WTC11 (cell line): ENCODE measurements around the gene MYBPC2. TPM values are rescaled to one million over a fixed set of nuclear protein-coding genes. Genes with fewer than 3 reads are reported as not detected.
A peak's percentile ranks its signal among the peaks of the same experiment; 100 is the strongest.

Experiments
- ATAC-seq: fragments of 200-7000 bp; cut with Tn5 transposase; 2 replicates; pipeline ENCODE4 v1.10.0; 2021; ENCODE audit warnings: mild to moderate bottlenecking, moderate library complexity
- CTCF ChIA-PET: fragments of 300-600 bp; sonication (Branson Sonifier 250); formaldehyde crosslinking; loops from one replicate; lab custom pipeline; 2021; ENCODE audit warnings: antibody characterized with exemption; lab: Charles Lee
- POLR2A ChIA-PET: fragments of 350-600 bp; sonication (Branson Sonifier 250); formaldehyde crosslinking; loops from one replicate; lab custom pipeline; 2021; ENCODE audit warnings: antibody characterized with exemption; lab: Charles Lee
- DNase-seq: peaks from one replicate; pipeline ENCODE4 v3.0.0; 2021; ENCODE audit warnings: low spot score
- H3K27ac Mint-ChIP-seq: 2 replicates; pipeline ENCODE4 v1.8.0; 2021; ENCODE audit warnings: mixed read lengths
- H3K27me3 Mint-ChIP-seq: 2 replicates; pipeline ENCODE4 v1.8.0; 2021; ENCODE audit warnings: low read depth, mild to moderate bottlenecking, moderate library complexity, mixed read lengths
- H3K36me3 Mint-ChIP-seq: 2 replicates; pipeline ENCODE4 v1.8.0; 2021; ENCODE audit warnings: mixed read lengths
- H3K4me1 Mint-ChIP-seq: 2 replicates; pipeline ENCODE4 v1.8.0; 2022; ENCODE audit warnings: mixed read lengths
- H3K4me3 Mint-ChIP-seq: 2 replicates; pipeline ENCODE4 v1.8.0; 2021; ENCODE audit warnings: mild to moderate bottlenecking, moderate library complexity, mixed read lengths
- H3K9me3 Mint-ChIP-seq: 2 replicates; pipeline ENCODE4 v1.8.0; 2021; ENCODE audit warnings: mixed read lengths
- AR ChIP-seq: fragments of 250-450 bp; sonication (Bioruptor Pico); IDR thresholded peaks from 2 replicates; pipeline ENCODE4 v1.9.0; 2021; ENCODE audit warnings: mild to moderate bottlenecking
- CREB1 ChIP-seq: sonication (generic); formaldehyde crosslinking; IDR thresholded peaks from 2 replicates; pipeline ENCODE4 v1.8.0; 2023; ENCODE audit warnings: mild to moderate bottlenecking, missing genetic modification reagents
- E2F4 ChIP-seq: sonication (generic); formaldehyde crosslinking; IDR thresholded peaks from 2 replicates; pipeline ENCODE4 v1.8.1; 2022; ENCODE audit warnings: low read depth, mild to moderate bottlenecking, moderate library complexity, missing genetic modification reagents, borderline replicate concordance
- ESRRA ChIP-seq: sonication (generic); formaldehyde crosslinking; IDR thresholded peaks from 2 replicates; pipeline ENCODE4 v1.8.1; 2022; ENCODE audit warnings: mild to moderate bottlenecking, missing genetic modification reagents, borderline replicate concordance
- FOXJ3 ChIP-seq: sonication (generic); formaldehyde crosslinking; IDR thresholded peaks from 2 replicates; pipeline ENCODE4 v1.9.0; 2021; ENCODE audit warnings: missing genetic modification reagents, mild to moderate bottlenecking, borderline replicate concordance
- FOXK1 ChIP-seq: sonication (generic); formaldehyde crosslinking; IDR thresholded peaks from 2 replicates; pipeline ENCODE4 v1.8.0; 2022; ENCODE audit warnings: mild to moderate bottlenecking, moderate library complexity, missing genetic modification reagents
- HMGA2 ChIP-seq: fragments of 250-450 bp; sonication (Bioruptor Pico); IDR thresholded peaks from 2 replicates; pipeline ENCODE4 v1.4.0; 2021; ENCODE audit warnings: mild to moderate bottlenecking, moderate library complexity
- MLX ChIP-seq: sonication (generic); formaldehyde crosslinking; IDR thresholded peaks from 2 replicates; pipeline ENCODE4 v1.8.1; 2023; ENCODE audit warnings: mild to moderate bottlenecking, missing genetic modification reagents, moderate library complexity
- NFATC4 ChIP-seq: fragments of 250-450 bp; sonication (Bioruptor Pico); IDR thresholded peaks from 2 replicates; pipeline ENCODE4 v1.9.0; 2021; ENCODE audit warnings: mild to moderate bottlenecking
- NR2C2 ChIP-seq: sonication (generic); formaldehyde crosslinking; IDR thresholded peaks from 2 replicates; pipeline ENCODE4 v1.8.0; 2022; ENCODE audit warnings: mild to moderate bottlenecking, missing genetic modification reagents
- PRDM15 ChIP-seq: sonication (generic); formaldehyde crosslinking; IDR thresholded peaks from 2 replicates; pipeline ENCODE4 v1.8.0; 2022; ENCODE audit warnings: missing genetic modification reagents
- RORB ChIP-seq: fragments of 250-450 bp; sonication (Bioruptor Pico); IDR thresholded peaks from 2 replicates; pipeline ENCODE4 v1.9.0; 2021; ENCODE audit warnings: mild to moderate bottlenecking
- SP1 ChIP-seq: sonication (generic); formaldehyde crosslinking; conservative IDR thresholded peaks from 2 replicates; pipeline ENCODE4 v1.8.1; 2022; ENCODE audit warnings: missing genetic modification reagents
- TCF7 ChIP-seq: sonication (generic); formaldehyde crosslinking; IDR thresholded peaks from 2 replicates; pipeline ENCODE4 v1.8.0; 2022; ENCODE audit warnings: mild to moderate bottlenecking, low read depth, missing genetic modification reagents, moderate library complexity
- TEAD1 ChIP-seq: sonication (generic); formaldehyde crosslinking; IDR thresholded peaks from 2 replicates; pipeline ENCODE4 v1.8.0; 2022; ENCODE audit warnings: mild to moderate bottlenecking, missing genetic modification reagents
- TEAD4 ChIP-seq: sonication (generic); formaldehyde crosslinking; IDR thresholded peaks from 2 replicates; pipeline ENCODE4 v1.8.0; 2022; ENCODE audit warnings: mild to moderate bottlenecking, missing genetic modification reagents
- ZMAT4 ChIP-seq: fragments of 250-450 bp; sonication (Bioruptor Pico); IDR thresholded peaks from 2 replicates; pipeline ENCODE4 v1.9.0; 2021; ENCODE audit warnings: mild to moderate bottlenecking
- ZNF263 ChIP-seq: sonication (generic); formaldehyde crosslinking; IDR thresholded peaks from 2 replicates; pipeline ENCODE4 v1.8.1; 2022; ENCODE audit warnings: low read depth, mild to moderate bottlenecking, moderate library complexity, missing genetic modification reagents
- ZNF396 ChIP-seq: fragments of 250-450 bp; sonication (Bioruptor Pico); IDR thresholded peaks from 2 replicates; pipeline ENCODE4 v1.8.0; 2021; ENCODE audit warnings: mild to moderate bottlenecking, moderate library complexity, borderline replicate concordance
- ZSCAN18 ChIP-seq: fragments of 250-450 bp; sonication (Bioruptor Pico); IDR thresholded peaks from 2 replicates; pipeline ENCODE4 v2.1.2; 2022; ENCODE audit warnings: mild to moderate bottlenecking, moderate library complexity
- total RNA-seq: library from RNA; stranded (reverse); gene quantifications from 3 replicates; pipeline ENCODE4 v1.2.3, GENCODE V29; 2021

MYBPC2 gene
- total RNA-seq, 1 experiment from 2014 or later = 2.6 TPM

- no peak overlapping the region for H3K27ac Mint-ChIP-seq
- TF ChIP-seq RORB (CRISPR knock-in tag) = no peak
- no peak for TF ChIP-seq FOXJ3 (CRISPR knock-in tag)
- no peak for TF ChIP-seq ESRRA
- no peak for TF ChIP-seq ZNF396 (CRISPR knock-in tag)
- TF ChIP-seq CREB1 (CRISPR knock-in tag) = no peak
- no peak for TF ChIP-seq PRDM15 (CRISPR knock-in tag)
- POLR2A ChIA-PET = no interaction called here
- peaks cover 28% of the 10 kb centered on the region for H3K36me3 Mint-ChIP-seq
- DNase-seq (no peak), ATAC-seq (no peak)
- no peaks in the 10 kb centered on the region for H3K27me3 Mint-ChIP-seq
- CTCF ChIA-PET = interaction anchor here (0.6 to 1.2 kb wide), 2 partner anchors 16 to 138 kb away, joined by 3 to 7 read pairs; no protein-coding TSS in a partner anchor
- no peak overlapping the region for H3K4me3 Mint-ChIP-seq
- no peaks in the 10 kb centered on the region for H3K9me3 Mint-ChIP-seq
- H3K4me1 Mint-ChIP-seq = no peaks in the 10 kb centered on the region
These were observed 33.3 kb upstream of the MYBPC2 start for GRCh38 chr19:50399368-50399745.

GRCh38 chr19:50401605-50402450, 30.9 kb upstream of the MYBPC2 start:
- DNase-seq (no peak), ATAC-seq (no peak)
- H3K36me3 Mint-ChIP-seq = peaks cover 35% of the 10 kb centered on the region
- H3K4me3 Mint-ChIP-seq = no peak overlapping the region
- TF ChIP-seq TEAD1 (CRISPR knock-in tag) = no peak
- peak; percentile 65; the same call in 1 of the 2 replicates for TF ChIP-seq ZNF263 (CRISPR knock-in tag)
- no peaks in the 10 kb centered on the region for H3K27me3 Mint-ChIP-seq
- no peak overlapping the region for H3K27ac Mint-ChIP-seq
- no peaks in the 10 kb centered on the region for H3K9me3 Mint-ChIP-seq
- ChIA-PET CTCF (interaction anchor here (0.6 to 2.2 kb wide), 3 partner anchors 14 to 154 kb away, joined by 3 to 7 read pairs (median 5); no protein-coding TSS in a partner anchor), POLR2A (no interaction called here)
- no peaks in the 10 kb centered on the region for H3K4me1 Mint-ChIP-seq

- no peaks in the 10 kb centered on the region for H3K4me1 Mint-ChIP-seq
- no peak overlapping the region for H3K27ac Mint-ChIP-seq
- ATAC-seq (no peak), DNase-seq (no peak)
- peaks cover 37% of the 10 kb centered on the region for H3K36me3 Mint-ChIP-seq
- CTCF ChIA-PET = interaction anchor here (0.6 to 2.2 kb wide), 3 partner anchors 13 to 153 kb away, joined by 3 to 7 read pairs (median 5); no protein-coding TSS in a partner anchor
- no peak overlapping the region for H3K4me3 Mint-ChIP-seq
- POLR2A ChIA-PET = interaction anchor here (0.6 kb wide), 1 partner anchor 98 kb away, joined by 3 read pairs; no protein-coding TSS in a partner anchor
- no peaks in the 10 kb centered on the region for H3K9me3 Mint-ChIP-seq
- no peaks in the 10 kb centered on the region for H3K27me3 Mint-ChIP-seq
- TF ChIP-seq SP1 (CRISPR knock-in tag) = no peak
- no peak for TF ChIP-seq ZMAT4 (CRISPR knock-in tag)
- no peak for TF ChIP-seq ZSCAN18 (CRISPR knock-in tag)
- TF ChIP-seq TCF7 (CRISPR knock-in tag) = no peak
- TF ChIP-seq E2F4 (CRISPR knock-in tag) = no peak
- TF ChIP-seq MLX (CRISPR knock-in tag) = no peak
- no peak for TF ChIP-seq AR (CRISPR knock-in tag)
- no peak for TF ChIP-seq NFATC4 (CRISPR knock-in tag)
- TF ChIP-seq NR2C2 (CRISPR knock-in tag) = no peak
- no peak for TF ChIP-seq FOXK1 (CRISPR knock-in tag)
- no peak for TF ChIP-seq ESRRA
- TF ChIP-seq HMGA2 (CRISPR knock-in tag) = no peak
- TF ChIP-seq TEAD4 (CRISPR knock-in tag) = no peak
These were observed 30.0 kb upstream of the MYBPC2 start for GRCh38 chr19:50402544-50403301.
